Measurements from ENCODE around the gene HMSD. TPM values are rescaled to one million over a fixed set of nuclear protein-coding genes. Genes with fewer than 3 reads are reported as not detected.

Gene HMSD
- total and polyA plus RNA-seq, 2 experiments from 2014 or later = 2.6 to 25.1 TPM

DNA sequence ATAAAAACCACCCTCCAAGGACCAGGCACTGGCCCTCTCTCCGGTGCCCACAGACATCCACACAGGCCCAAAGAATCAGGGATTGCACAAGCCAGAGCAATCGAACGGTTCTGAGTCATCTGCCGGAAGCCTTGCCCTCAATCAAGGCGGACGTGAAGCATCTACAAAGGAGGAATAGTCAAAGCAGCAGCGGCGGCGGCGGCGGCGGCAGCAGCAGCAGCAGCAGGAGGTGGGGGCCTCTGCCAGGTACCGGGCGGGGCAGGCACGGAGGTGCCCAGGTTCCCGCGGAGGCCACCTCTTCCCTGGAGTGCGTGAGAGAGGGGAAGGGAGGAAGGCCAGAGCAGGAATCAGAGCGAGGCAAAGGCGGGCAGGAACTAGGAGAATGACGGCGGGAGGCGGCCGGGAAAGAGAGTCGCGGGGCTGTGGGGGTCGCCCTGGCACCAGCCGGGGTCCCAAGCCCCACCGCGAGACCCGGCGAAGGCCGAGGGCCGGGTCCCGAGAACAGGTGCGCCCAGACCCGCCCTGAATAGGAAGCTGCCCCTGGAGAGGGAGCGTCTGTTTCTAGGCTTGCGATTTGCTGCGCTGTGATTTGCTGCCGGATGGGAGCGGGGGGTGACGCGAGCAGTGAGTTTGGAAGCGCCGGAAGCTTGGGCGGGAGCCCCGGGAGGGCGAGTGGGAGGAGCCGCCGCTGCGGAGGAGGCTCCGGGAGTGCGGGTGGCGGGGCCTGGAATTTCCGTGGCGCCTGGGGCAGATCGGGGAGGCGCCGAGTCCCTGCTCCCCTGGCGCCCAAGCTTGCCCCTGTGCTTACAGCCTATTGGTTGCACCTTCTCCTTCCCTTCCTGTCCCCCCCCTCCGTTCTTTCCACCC, 21.1 kb downstream of the HMSD start, which contains the start of gene SERPINB8:
TSS of gene SERPINB8 (plus strand) at position 140 of the 867 bp plus-strand sequence. CDS start 8,228 bp downstream, outside the sequence.
- no peaks in the 10 kb centered on the region for H3K9me2 ChIP-seq (ENCODE audit: insufficient read depth)
- H4K20me1 ChIP-seq (replicated peaks; ENCODE audit: insufficient read depth) = no peaks in the 10 kb centered on the region
- H3K36me3 Mint-ChIP-seq (ENCODE audit: low read depth) = no peaks in the 10 kb centered on the region; the same call in 2 of the 3 replicates
- H3K4me1 ChIP-seq (ENCODE audit: insufficient read depth) = peaks cover 13% of the 10 kb centered on the region
- peaks cover 31% of the 10 kb centered on the region for H3K27me3 Mint-ChIP-seq (ENCODE audit: insufficient read depth, low read depth, poor library complexity)
- no peak for TF ChIP-seq EZH2 (IDR thresholded peaks at IDR 0.05; ENCODE audit: low read depth, unreplicated experiment)
- TF ChIP-seq ZNF462 (CRISPR knock-in tag; IDR thresholded peaks at IDR 0.05) = no peak
- no peak for TF ChIP-seq ZNF114 (CRISPR knock-in tag; IDR thresholded peaks at IDR 0.05)
- TF ChIP-seq STAT1 (IDR thresholded peaks at IDR 0.05; ENCODE audit: unreplicated experiment) = no peak
- peak; percentile 76 for TF ChIP-seq POLR2AphosphoS5 (IDR thresholded peaks at IDR 0.05; ENCODE audit: low read depth)
- peak; percentile 53; the same call in 1 of the 2 replicates for TF ChIP-seq ETS1 (IDR thresholded peaks at IDR 0.05)
- no peak for TF ChIP-seq EZH2phosphoT487 (IDR thresholded peaks at IDR 0.05; ENCODE audit: unreplicated experiment)
- TF ChIP-seq, protein P1, sequence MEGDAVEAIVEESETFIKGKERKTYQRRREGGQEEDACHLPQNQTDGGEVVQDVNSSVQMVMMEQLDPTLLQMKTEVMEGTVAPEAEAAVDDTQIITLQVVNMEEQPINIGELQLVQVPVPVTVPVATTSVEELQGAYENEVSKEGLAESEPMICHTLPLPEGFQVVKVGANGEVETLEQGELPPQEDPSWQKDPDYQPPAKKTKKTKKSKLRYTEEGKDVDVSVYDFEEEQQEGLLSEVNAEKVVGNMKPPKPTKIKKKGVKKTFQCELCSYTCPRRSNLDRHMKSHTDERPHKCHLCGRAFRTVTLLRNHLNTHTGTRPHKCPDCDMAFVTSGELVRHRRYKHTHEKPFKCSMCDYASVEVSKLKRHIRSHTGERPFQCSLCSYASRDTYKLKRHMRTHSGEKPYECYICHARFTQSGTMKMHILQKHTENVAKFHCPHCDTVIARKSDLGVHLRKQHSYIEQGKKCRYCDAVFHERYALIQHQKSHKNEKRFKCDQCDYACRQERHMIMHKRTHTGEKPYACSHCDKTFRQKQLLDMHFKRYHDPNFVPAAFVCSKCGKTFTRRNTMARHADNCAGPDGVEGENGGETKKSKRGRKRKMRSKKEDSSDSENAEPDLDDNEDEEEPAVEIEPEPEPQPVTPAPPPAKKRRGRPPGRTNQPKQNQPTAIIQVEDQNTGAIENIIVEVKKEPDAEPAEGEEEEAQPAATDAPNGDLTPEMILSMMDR (conservative IDR thresholded peaks at IDR 0.05; ENCODE audit: low read depth in 2 of 2) = no peak
- no peak for TF ChIP-seq JUNB (IDR thresholded peaks at IDR 0.05; ENCODE audit: unreplicated experiment)
- no peak for TF ChIP-seq ZNF331 (CRISPR knock-in tag; IDR thresholded peaks at IDR 0.05; ENCODE audit: low read depth)
- no peak for TF ChIP-seq NANOG (IDR thresholded peaks at IDR 0.05; ENCODE audit: borderline replicate concordance)
- peak; percentile 79 for TF ChIP-seq CREB1 (CRISPR knock-in tag; IDR thresholded peaks at IDR 0.05; ENCODE audit: low read depth)
- TF ChIP-seq, protein P2, sequence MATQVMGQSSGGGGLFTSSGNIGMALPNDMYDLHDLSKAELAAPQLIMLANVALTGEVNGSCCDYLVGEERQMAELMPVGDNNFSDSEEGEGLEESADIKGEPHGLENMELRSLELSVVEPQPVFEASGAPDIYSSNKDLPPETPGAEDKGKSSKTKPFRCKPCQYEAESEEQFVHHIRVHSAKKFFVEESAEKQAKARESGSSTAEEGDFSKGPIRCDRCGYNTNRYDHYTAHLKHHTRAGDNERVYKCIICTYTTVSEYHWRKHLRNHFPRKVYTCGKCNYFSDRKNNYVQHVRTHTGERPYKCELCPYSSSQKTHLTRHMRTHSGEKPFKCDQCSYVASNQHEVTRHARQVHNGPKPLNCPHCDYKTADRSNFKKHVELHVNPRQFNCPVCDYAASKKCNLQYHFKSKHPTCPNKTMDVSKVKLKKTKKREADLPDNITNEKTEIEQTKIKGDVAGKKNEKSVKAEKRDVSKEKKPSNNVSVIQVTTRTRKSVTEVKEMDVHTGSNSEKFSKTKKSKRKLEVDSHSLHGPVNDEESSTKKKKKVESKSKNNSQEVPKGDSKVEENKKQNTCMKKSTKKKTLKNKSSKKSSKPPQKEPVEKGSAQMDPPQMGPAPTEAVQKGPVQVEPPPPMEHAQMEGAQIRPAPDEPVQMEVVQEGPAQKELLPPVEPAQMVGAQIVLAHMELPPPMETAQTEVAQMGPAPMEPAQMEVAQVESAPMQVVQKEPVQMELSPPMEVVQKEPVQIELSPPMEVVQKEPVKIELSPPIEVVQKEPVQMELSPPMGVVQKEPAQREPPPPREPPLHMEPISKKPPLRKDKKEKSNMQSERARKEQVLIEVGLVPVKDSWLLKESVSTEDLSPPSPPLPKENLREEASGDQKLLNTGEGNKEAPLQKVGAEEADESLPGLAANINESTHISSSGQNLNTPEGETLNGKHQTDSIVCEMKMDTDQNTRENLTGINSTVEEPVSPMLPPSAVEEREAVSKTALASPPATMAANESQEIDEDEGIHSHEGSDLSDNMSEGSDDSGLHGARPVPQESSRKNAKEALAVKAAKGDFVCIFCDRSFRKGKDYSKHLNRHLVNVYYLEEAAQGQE (IDR thresholded peaks at IDR 0.05; ENCODE audit: unreplicated experiment) = no peak
- no peaks in the 10 kb centered on the region for H3K36me3 ChIP-seq (ENCODE audit: insufficient read depth)
- H3K4me3 ChIP-seq = peak within 1 kb of the TSS; percentile 97
- no peaks in the 10 kb centered on the region; the same call in 1 of the 2 replicates for H3K79me2 ChIP-seq (replicated peaks; ENCODE audit: insufficient read depth)
- DNase-seq (ENCODE audit: low spot score) = peak; percentile 96
- H3K4me1 Mint-ChIP-seq = peaks cover 25% of the 10 kb centered on the region
- 0 out of 2 replicates have a peak, but pooled peaks cover 2% of the 10 kb centered on the region for H3F3A ChIP-seq (replicated peaks; ENCODE audit: low read depth)
- peak within 1 kb of the TSS; percentile 89 for H3K4me2 ChIP-seq
- H3K27me3 ChIP-seq (ENCODE audit: insufficient read depth) = peaks cover 68% of the 10 kb centered on the region
- peak within 1 kb of the TSS; percentile 98 for H2AFZ ChIP-seq
- H3K4me3 Mint-ChIP-seq = peak within 1 kb of the TSS; percentile 85
- peak; percentile 94 for ATAC-seq
- peak within 1 kb of the TSS; percentile 98 for H3K27ac ChIP-seq (ENCODE audit: low read depth)
- H3K9me3 Mint-ChIP-seq = no peaks in the 10 kb centered on the region; the same call in 2 of the 3 replicates
- peak within 1 kb of the TSS; percentile 96 for H3K27ac Mint-ChIP-seq
